NOMO-1 treated with dmso at 0.1 percent for 144 hours (cell line): Measurements from ENCODE around the gene THSD7A.
A peak's percentile ranks its signal among the peaks of the same experiment; 100 is the strongest.

Experiments used
- DNase-seq: peaks from one replicate; lab custom pipeline; 2025; ENCODE audit not compliant: unreplicated experiment; lab: John Stamatoyannopoulos, UW

THSD7A gene

GRCh38 chr7:11589251-11589650 is 242.7 kb downstream of the THSD7A start:
- no peak for DNase-seq

- no peak for DNase-seq
Measured at GRCh38 chr7:11587814-11588213, 244.2 kb downstream of the THSD7A start.

GRCh38 chr7:11587048-11587447 is 244.9 kb downstream of the THSD7A start:
- DNase-seq, result no peak

GRCh38 chr7:11584406-11585031 is 247.5 kb downstream of the THSD7A start:
- no peak for DNase-seq

DNA sequence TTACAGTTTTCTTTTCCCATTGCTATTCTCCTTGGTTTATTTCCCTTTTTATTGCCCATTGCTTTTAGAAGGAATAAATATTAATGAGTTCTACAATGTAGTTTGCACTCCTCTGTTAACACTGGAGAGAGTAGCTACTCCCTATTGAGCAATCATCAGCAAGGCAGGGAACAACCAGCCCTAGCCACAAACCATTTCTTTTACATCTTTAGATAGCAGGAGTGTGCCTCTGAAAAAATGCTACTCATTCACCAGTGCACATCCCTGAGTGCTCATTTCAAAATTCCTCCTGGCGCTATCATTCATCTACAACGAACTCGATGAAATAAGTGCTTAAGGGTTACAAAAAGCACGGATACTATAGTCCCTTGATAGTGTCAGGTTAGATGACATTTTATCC is 252.9 kb downstream of the THSD7A start:
- DNase-seq, result no peak

DNA sequence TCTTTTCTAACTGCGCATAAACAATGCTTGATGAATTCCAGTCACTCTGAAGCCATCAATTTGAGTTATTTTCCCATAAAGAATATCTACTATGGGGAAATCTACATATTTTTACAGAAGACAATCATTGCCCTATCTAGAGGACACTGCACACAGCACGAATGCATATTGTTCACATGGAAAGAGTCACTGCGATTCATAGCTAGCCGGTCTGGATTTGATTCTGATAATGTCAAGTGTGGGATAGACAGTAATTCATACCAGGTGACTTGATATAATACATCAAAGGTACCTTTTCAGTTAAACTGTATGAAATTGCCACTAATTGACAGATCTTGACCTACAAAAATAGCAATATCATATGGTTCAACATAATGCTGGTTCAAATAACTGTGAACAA is 255.7 kb downstream of the THSD7A start:
- no peak for DNase-seq

DNA sequence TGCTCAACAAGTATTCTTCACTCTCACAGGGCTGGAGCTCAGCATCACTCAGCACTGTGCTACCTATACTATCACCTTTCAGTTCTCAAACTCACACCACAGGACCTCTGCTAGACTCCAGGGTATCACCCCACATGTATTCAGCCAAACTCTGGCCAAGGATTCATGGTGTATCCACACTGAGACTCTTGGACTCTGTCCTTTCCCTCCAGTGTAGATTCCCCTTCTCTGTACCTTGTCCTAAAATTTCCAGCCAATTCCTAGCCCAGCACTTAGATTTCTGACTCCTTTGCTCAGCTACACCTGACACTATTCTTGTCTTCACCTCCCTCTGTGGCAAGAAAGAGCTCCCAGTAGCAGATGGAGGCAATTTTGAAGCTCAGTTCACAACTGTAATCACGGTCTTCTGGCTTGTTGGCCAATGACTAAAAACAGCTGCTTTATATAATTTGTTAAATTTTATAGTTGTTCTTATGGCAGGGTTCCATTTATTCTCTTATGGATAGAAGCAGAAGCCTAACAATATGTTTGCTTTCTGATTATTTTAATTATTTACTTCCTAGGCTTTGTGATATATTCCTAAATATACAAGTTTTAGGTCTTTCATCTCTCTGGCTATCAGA is 258.8 kb downstream of the THSD7A start:
- DNase-seq, result no peak

- no peak for DNase-seq
Measured at GRCh38 chr7:11570922-11571550, 261.0 kb downstream of the THSD7A start.

DNA sequence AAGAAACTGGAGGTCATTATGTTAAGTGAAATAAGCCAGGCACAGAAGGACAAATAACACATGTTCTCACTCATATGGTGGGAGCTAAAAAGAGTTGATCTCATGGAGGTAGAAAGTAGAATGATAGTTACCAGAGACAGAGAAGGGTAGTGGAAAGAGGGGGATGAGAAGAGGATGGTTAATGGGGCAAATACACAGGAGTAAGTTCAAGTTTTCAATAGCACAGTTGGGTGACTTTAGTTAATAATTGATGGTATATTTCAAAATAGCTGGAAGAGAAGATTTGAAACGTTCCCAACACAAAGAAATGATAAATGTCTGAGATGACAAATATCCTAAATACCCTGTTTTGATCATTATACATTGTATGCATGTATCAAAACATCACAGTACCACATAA is 261.8 kb downstream of the THSD7A start:
- DNase-seq, result no peak

DNA sequence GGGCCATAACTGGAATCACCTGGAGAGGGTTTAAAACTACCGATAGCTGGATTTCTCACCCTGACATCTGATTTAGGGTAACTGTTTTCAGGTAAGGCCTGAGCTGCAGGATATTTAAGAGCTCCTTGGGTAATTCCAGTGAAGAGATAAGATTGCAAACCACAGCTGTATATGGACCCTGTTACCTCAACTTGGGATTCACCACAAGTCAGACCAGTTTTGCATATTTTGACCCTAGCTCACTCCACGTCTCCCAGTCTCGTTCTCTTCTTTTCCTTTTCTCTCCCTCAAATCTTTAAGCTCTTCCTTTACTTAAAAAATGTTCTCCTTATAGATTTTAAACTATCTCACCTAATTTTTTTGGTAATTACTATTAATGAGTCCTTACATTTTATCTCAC is 264.4 kb downstream of the THSD7A start:
- no peak for DNase-seq

DNA sequence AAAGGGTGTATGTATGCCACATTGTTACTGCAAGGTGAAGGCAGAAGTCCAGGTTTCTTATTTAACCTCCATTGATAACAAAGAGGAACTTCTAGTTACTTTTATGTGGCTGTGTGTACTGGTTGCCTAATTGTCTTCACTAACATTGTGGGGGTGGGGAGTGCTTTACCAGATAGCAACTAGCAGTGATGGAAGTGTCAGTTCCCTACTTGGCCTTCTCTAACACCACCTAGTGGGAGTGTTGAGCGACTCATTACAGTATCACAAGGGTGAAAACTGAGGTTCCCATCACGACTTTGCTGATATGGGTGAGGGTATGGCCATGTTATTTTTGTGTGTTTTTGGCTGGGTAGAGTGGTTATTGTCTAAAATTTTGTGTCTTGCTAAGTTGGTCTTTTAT is 274.4 kb downstream of the THSD7A start:
- DNase-seq, result peak; percentile 85

GRCh38 chr7:11552676-11553296 is 279.2 kb downstream of the THSD7A start:
- no peak for DNase-seq

DNA sequence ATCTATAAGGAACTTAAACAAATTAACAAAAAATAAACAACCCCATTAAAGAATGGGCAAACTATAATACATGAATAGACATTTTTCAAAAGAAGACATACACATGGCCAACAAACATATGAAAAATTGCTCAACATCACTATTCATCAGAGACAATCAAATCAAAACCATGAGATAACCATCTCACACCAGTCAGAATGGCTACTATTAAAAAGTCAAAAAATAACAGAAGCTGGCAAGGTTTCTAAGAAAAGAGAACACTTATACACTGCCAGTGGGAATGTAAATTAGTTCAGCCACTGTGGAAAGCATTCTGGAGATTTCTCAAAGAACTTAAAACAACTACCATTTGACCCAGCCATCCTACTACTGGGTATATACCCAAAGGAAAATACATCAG is 280.5 kb downstream of the THSD7A start:
- DNase-seq, result no peak

DNA sequence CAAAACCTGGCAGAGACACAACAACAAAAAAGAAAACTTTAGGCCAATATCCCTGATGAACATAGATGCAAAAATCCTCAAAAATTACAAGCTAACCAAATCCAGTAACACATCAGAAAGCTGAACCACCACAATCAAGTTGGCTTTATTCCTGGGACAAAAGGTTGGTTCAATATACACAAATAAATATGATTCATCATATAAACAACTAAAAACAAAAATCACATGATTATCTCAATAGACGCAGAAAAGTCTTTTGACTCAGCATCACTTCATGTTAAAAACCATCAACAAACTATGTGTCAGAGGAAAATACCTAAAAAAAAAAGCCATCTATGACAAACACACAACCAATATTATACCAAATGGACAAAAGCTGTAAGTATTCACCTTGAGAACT is 283.5 kb downstream of the THSD7A start:
- no peak for DNase-seq

DNA sequence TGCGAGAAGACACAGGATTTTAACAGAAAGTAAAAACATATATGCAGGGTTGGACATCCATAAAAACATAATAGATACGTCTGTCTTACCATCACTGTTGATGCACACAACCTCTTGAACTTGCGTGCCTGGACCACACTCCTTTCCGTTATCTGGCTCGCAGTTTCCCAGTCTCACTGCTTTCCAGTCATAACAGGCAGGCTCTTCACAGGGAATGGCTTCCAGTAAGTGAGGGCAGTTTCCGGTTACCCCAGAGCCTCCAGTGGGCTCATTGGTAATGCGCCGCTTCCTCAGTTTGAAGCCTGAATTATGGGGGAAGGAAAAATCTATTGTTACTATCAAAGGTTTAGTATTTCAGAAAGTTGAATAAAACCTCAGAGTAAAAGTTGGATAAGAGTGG is 290.7 kb downstream of the THSD7A start:
- no peak for DNase-seq

- no peak for DNase-seq
Measured at GRCh38 chr7:11540271-11540761, 291.7 kb downstream of the THSD7A start.

DNA sequence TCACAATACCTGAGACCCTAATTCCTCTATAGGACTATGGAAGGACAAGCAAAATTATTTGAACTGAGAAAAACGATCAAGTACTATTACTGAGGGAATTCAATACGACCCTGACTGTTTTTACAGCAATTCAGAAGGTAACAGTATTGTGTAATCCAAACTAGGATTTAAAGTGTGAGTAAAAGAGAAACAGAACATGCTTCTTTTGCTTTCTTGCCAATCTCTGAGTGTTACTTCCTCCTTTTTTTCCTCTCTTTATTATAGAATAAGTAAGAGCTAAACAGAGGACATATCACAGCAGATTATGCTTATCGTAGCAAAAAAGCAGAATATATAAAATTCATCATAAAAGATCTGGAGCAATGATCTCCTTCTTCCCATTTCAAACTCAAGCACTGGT is 292.1 kb downstream of the THSD7A start:
- DNase-seq, result peak; percentile 20

DNA sequence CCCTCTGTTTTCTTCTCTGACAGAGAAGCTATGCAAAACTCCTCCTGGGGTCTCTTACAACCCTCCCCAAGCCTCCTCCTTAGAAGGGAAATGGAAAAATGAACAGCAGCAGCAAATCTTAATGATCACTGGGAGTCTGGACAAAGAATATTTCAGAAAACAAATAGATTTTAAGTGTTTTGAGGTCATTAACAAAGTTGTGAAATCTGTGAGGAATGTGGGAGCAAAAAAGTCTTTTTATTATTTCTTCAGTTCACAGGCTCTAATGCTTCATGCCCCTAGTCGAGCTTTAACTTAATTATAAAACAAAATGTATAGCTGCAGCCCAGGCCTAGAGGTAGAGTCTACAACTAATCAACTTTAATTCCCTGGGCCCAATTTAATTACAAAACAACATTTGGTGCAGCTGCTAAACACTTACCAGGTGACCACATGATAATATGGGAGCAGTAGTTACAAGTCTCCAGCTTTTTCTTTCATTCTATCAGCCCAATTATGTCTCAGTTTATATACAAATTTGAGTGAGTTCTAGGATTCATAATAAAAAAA is 293.2 kb downstream of the THSD7A start:
- DNase-seq, result no peak

- no peak for DNase-seq
Measured at GRCh38 chr7:11533229-11533820, 298.7 kb downstream of the THSD7A start.

DNA sequence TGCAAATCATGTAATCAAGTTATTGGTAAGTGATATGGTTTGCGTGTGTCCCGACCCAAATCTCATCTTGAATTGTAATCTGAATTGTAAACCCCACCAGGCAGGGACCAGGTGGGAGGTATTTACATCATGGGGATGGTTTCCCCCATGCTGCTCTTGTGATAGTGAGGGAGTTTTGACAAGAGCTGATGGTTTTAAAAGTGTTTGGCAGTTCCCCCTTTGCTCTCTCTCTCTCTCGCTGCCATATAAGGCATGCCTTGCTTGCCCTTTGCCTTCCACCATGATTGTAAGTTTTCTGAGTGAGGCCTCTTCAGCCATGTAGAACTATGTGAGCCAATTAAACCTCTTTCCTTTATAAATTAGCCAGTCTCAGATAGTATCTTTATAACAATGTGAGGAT is 302.6 kb downstream of the THSD7A start:
- DNase-seq, result no peak

- DNase-seq, result no peak
Measured at GRCh38 chr7:11527707-11528106, 304.3 kb downstream of the THSD7A start.
